AG10803 (cell line): ENCODE data around the gene ADRA2B.
"Not testable (repeated sequence)": the region's sequence is repeated elsewhere in the genome, so short reads cannot be mapped to it uniquely, and the experiment has no call there.

Experiments used
- DNase-seq: peaks from one replicate; pipeline ENCODE4 v3.0.0; 2010; ENCODE audit warnings: low read depth
- H3K4me3 ChIP-seq: 2 replicates; pipeline ENCODE4 v1.5.1; 2011; ENCODE audit warnings: mild to moderate bottlenecking, low read length, control low read depth
- CTCF ChIP-seq: conservative IDR thresholded peaks from 2 replicates; pipeline ENCODE4 v1.5.1; 2011; ENCODE audit warnings: mild to moderate bottlenecking, low read length, control low read depth, inconsistent platforms

Gene ADRA2B

GRCh38 chr2:96072746-96073145, 43.6 kb downstream of the ADRA2B start:
- TF ChIP-seq CTCF: no peak
- no peak for DNase-seq
- no peak overlapping the region for H3K4me3 ChIP-seq

GRCh38 chr2:96071977-96072491, 44.3 kb downstream of the ADRA2B start:
- not testable (repeated sequence) for DNase-seq, H3K4me3 ChIP-seq

- H3K4me3 ChIP-seq, DNase-seq: not testable (repeated sequence)
Measured at GRCh38 chr2:96071087-96071976, 45.0 kb downstream of the ADRA2B start.

GRCh38 chr2:96070351-96070750, 46.0 kb downstream of the ADRA2B start:
- DNase-seq, H3K4me3 ChIP-seq: not testable (repeated sequence)

- H3K4me3 ChIP-seq, DNase-seq: not testable (repeated sequence)
Measured at GRCh38 chr2:96069878-96070277, 46.5 kb downstream of the ADRA2B start.

- DNase-seq, H3K4me3 ChIP-seq: not testable (repeated sequence)
Measured at GRCh38 chr2:96067902-96068581, 48.3 kb downstream of the ADRA2B start.

GRCh38 chr2:96067098-96067660, 49.2 kb downstream of the ADRA2B start:
- not testable (repeated sequence) for H3K4me3 ChIP-seq, DNase-seq

- H3K4me3 ChIP-seq, DNase-seq: not testable (repeated sequence)
Measured at GRCh38 chr2:96066511-96066910, 49.9 kb downstream of the ADRA2B start.

- H3K4me3 ChIP-seq, DNase-seq: not testable (repeated sequence)
Measured at GRCh38 chr2:96065954-96066353, 50.4 kb downstream of the ADRA2B start.

- no peak overlapping the region for H3K4me3 ChIP-seq
- no peak for DNase-seq
- TF ChIP-seq CTCF: no peak
Measured at GRCh38 chr2:96065381-96065930, 50.9 kb downstream of the ADRA2B start.

GRCh38 chr2:96064760-96065159, 51.6 kb downstream of the ADRA2B start:
- DNase-seq: not testable (repeated sequence)

GRCh38 chr2:96064047-96064675, 52.2 kb downstream of the ADRA2B start:
- not testable (repeated sequence) for DNase-seq, H3K4me3 ChIP-seq

More at GRCh38 chr2:96064760-96065159, 51.6 kb downstream of the ADRA2B start:
- H3K4me3 ChIP-seq: not testable (repeated sequence)
